Lower leg skin (tissue), 3 donors: ENCODE measurements around the gene URM1.

ENCODE experiments used
- POLR2A ChIP-seq, 2 donors: fragments of 450-650 bp; IDR thresholded peaks; one replicate each; pipeline ENCODE4 v1.6.1; 2016 to 2017; ENCODE audit warnings: antibody characterized with exemption in 2 of 2, mild to moderate bottlenecking in 1 of 2, moderate library complexity in 1 of 2
- TF ChIP-seq, protein P1 (sequence below), 3 donors: fragments of 450-650 bp; IDR thresholded peaks; one replicate each; pipeline ENCODE4 v1.5.1; 2016; ENCODE audit warnings: antibody characterized with exemption in 3 of 3, mild to moderate bottlenecking in 3 of 3, moderate library complexity in 2 of 3

DNA sequence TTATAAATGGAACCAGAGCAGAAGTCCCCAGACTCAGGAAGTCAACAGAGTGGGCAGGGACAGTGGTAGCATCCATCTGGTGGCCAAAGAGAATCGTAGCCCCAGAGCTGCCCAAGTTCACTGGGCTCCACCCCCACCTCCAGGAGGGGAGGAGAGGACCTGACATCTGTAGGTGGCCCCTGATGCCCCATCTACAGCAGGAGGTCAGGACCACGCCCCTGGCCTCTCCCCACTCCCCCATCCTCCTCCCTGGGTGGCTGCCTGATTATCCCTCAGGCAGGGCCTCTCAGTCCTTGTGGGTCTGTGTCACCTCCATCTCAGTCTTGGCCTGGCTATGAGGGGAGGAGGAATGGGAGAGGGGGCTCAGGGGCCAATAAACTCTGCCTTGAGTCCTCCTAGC is 10.3 kb upstream of the URM1 start:
- TF ChIP-seq, protein P1, sequence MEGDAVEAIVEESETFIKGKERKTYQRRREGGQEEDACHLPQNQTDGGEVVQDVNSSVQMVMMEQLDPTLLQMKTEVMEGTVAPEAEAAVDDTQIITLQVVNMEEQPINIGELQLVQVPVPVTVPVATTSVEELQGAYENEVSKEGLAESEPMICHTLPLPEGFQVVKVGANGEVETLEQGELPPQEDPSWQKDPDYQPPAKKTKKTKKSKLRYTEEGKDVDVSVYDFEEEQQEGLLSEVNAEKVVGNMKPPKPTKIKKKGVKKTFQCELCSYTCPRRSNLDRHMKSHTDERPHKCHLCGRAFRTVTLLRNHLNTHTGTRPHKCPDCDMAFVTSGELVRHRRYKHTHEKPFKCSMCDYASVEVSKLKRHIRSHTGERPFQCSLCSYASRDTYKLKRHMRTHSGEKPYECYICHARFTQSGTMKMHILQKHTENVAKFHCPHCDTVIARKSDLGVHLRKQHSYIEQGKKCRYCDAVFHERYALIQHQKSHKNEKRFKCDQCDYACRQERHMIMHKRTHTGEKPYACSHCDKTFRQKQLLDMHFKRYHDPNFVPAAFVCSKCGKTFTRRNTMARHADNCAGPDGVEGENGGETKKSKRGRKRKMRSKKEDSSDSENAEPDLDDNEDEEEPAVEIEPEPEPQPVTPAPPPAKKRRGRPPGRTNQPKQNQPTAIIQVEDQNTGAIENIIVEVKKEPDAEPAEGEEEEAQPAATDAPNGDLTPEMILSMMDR (IDR thresholded peaks at IDR 0.05) = no peak
- TF ChIP-seq POLR2A (IDR thresholded peaks at IDR 0.05) = no peak
